CD4-positive, alpha-beta T cell treated with Interleukin-2 at 100 ng/mL for 4 hours (primary cell): ENCODE data around the gene TMEM164.

Experiments used
- DNase-seq: peaks from one replicate; pipeline ENCODE4 v3.0.0-alpha.2; 2020; ENCODE audit warnings: low spot score

Gene TMEM164

DNA sequence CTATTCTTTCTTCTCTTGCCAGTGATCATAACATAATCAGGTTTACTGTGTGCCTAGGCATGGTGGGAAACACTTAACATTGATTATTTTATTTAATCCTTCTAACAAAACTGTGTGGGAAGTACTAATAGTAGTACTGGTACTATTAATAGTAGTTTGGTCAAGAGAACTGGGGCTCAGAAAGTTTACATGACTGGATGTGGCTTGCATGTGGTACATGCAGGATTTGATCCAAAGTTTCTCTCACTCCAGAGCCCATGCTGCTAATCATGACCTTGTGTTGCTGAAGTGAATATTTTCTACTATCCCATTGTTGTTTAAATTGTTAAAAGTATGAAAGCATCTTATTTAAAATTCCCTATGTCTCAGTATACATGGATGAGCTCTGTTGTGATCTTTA is 78.4 kb downstream of the TMEM164 start:
- DNase-seq, result no peak

- no peak for DNase-seq
Measured at GRCh38 chrX:110081740-110082139, 78.8 kb downstream of the TMEM164 start.

DNA sequence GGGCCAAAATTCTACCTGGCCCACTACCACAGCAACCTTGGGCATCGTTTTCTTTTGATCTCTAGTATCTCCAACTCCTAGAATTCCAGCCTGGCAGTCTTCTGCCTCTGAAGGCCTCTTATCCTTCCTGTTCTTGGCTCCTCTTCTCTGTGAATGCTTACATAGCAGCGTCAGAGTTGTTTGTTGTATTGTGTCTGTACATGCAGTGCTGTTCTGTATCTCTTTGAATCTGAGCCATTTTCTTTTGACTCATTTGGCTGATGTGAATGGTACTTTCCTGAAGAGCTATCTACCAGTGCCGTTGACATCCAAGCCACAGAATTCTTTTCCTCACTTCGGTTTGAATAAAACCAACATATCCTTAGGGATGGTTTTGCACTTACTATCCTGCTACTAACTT is 79.2 kb downstream of the TMEM164 start:
- DNase-seq, result no peak

DNA sequence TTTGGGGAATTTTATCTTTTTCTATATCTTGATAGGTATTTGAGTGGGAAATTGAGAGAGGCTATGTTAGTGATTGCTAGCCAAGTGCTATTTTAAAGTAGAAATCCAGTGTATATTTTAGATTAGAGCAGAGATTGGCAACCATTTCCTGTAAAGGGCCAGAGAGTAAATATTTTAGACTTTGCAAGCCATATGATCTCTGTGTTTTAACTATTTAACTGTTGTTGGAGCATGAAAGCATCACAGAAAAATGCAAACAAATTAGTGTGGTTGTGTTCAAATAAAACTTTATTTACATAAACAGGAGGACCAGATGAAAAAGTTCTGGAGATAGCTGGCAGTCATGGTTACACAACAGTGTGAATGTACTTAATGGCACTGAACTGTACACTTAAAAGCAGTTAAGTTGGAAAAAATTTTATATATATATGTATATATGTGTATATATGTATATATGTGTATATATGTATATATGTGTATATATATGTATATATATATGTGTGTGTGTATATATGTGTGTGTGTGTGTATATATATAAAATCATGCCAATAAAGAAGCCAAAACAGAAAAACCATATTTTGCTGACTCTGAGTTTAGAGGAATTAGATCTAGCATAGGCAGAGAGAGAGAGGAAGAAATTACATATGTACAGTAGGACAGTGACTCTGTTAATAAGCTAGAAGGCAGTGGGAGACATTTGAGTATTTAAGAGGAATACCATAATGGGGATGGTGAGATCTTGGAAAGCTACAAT is 83.4 kb downstream of the TMEM164 start:
- DNase-seq, result no peak

DNA sequence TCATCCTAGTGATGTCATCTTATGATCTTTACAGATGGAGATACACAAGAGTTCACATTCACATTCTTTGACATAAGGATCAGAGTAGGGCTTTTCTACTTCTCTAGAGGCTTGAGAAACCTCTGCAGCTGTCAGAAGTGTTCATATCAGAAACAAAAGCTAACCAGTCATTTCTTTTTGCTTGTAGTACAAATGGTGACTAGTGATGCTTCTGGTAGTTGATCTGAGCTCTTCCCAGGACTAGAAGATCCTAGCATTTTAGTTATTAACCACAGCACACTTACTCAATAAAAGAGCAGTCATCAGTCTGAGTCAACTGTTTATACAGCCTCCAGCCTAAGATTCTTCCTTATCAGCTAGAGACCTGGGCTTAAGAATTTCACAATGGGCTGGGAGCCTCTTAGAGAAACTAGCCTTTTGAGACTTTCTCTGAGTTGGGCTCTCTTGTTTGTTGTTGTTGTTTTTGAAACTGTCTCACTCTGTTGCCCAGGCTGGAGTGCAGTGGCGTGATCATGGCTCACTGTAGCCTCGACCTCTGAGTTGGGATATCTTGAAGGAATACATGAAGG is 84.1 kb downstream of the TMEM164 start:
- DNase-seq, result no peak

DNA sequence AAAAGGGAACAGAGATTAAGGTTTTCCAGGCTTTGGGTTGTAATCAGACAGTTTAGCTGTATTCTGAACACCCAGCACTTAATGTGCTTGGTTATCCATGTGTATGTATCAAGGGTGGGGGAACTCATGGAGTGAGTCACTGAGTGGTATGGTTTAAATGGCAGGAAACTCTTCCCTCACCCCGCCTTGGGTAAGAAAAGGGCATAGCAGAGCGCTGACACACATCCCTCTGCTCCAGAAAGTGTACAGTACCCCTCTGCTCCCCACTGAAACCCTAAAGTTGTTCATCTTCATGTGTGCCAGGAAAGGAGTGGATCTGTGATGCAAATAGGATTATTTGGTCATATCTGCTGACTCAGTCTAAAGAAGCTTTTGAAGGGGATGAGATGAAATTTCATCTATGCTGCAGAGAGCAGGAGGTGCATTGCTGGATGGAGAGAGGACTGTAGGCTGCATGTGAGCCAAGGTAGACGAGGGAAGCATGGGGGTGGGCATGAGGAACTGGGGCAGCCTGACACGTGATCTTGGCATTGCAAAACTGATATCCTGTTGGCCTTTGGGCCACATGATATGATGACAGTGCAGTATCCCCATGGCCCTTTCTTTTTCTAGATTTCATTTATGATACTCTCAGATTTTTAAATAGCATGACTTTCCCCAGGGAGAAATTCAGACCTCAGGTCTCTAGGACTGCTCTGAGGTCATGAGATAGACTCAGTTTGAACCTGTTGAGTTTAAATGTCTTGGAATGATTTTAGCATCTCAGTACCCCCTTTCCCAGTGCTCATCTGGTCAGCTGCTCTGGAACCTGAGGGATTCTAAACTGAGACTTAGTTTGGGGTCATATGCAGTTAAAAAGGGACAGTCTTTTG is 84.8 kb downstream of the TMEM164 start:
- peak; percentile 0 for DNase-seq

- DNase-seq, result no peak
Measured at GRCh38 chrX:110089656-110090403, 86.9 kb downstream of the TMEM164 start.

GRCh38 chrX:110097920-110098319 is 95.0 kb downstream of the TMEM164 start:
- DNase-seq, result no peak

- no peak for DNase-seq
Measured at GRCh38 chrX:110103344-110103743, 100.4 kb downstream of the TMEM164 start.

- DNase-seq, result no peak
Measured at GRCh38 chrX:110104078-110104477, 101.2 kb downstream of the TMEM164 start.

DNA sequence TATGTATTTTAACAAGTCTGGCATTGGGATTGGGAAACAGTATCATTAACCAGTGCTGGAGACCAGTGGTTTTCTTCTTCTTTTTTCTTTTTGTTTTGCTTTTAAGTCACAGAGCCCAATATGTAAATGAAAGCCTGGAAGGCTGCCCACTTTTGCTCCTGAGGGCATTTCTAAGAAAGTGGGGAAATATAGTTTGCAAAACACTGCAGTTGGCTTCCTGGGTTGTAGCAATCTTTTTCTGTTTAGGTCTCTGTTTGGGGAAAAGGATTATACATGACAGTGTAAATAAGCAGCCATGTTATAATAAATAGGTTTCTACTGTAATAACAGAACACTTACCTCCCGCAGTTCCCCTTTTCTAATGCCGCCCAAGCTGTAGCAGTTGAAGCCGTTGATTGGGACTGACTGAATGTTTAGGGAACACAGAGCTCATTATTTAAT is 105.5 kb downstream of the TMEM164 start:
- no peak for DNase-seq

DNA sequence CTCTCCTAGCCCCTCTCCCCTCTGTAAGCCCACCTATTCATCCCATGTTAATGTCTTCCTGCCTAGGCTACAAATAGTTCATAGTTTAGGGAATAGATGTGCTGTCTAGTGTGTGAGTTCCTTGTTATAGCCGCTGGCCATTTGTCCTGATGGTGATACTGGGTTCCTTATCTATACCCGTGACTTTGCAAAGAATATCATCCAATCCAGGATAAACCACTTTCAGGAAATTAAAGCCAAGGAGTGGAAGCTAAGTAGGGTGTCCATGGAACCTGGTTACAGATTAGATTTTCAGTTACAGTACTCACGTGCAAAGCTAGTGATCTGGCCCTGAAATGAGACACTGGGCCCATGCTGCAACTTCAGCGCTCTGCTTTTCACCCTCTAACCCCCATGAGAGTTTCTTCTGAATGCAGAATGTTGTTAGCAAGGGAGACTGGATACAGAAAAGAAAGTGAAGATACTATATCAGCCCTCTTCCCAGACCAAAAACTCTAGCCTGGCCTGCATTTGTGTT is 111.4 kb downstream of the TMEM164 start:
- DNase-seq, result no peak

GRCh38 chrX:110116066-110116980 is 113.4 kb downstream of the TMEM164 start:
- DNase-seq, result no peak

DNA sequence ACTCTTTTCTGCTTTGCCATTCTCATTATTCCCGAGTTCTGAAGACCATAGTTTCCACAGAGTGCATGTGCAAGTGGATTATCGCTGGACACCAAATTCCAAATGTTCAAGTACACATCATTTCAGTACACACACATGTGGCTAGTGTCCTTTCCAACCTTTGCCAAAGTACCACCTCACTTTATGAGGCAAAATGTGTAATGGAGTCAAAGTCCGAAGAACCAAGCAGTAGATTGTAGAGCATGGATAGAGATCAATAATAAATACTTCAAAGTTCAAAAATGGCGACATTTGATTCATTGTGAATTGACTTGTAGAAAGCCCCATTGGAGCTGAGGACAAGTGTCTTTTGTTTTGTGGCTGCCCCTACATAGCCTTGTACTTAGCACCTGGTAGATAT is 115.6 kb downstream of the TMEM164 start:
- DNase-seq, result no peak

- no peak for DNase-seq
Measured at GRCh38 chrX:110119480-110119879, 116.6 kb downstream of the TMEM164 start.

DNA sequence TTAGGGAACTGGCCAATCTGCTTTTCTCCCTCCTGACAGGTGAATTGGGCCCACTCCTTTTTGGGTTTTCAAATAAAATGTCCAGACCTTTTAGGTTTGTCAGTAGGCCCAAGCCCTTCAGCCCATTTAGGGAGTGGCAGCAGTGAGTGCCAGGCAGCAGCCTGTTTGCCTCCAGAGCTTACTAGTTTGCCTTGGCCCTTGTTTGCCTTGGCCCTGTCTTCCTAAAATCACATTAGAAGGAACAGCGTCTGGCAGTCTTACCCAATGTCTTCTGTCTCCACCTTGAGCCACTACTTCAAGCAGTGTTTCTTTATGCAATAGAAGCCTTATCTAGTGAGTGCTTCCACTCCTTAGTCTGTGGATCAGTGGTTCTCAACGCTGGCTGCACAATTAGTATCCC is 117.1 kb downstream of the TMEM164 start:
- no peak for DNase-seq

DNA sequence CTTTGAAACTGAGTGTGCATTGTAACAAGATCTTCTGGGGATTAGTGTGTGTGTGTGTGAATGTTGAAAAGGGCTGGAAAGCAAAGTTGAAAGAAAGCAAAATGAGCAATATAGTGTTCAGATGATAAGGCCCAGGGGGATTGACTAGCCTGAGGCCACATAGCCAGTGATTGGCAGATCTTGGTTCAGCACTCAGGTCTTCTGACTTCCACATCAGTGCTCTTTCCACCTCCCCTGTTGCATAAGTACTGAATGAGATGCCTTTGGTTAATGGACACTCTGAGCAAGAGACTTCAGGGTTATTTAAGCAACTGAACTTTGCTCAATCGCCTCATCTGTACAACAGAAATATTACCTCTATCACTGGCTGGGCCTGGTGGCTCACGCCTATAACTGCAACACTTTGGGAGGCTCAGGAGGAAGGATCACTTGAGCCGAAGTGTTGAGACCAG is 120.4 kb downstream of the TMEM164 start:
- no peak for DNase-seq

DNA sequence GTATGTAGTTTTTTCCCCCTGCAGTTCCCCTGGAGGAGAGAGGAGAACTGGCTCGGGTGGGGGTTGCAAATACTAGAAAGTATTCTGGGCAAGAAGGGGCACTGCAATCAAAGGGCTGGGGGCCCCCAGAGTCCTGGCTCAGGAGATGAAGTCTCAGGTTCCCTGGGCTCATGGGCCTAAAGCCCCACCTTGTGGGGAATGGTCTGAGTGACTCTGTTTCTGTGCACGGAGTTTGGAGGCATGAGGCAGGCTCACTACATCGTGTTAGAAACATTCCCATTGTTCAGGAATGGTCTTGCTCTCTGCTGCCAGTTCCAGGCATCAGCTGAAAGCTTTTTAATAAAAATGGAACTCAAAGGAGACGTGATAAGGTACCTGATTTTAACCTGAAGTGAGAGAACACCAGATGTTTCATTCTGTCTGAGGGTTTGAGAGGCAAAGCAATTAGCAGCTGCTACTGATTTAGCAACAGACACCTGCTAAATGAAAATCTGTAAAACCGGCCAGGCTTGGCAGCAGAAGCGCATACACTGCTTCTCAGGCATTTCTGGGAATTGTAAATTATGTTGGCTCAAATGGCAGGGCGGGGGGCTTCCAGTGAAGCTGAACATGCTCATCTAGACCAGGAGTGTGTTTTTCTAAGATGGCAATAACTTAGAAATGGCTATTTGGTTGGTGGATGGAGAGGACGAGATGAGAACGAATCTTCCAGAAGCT is 122.7 kb downstream of the TMEM164 start:
- no peak for DNase-seq

DNA sequence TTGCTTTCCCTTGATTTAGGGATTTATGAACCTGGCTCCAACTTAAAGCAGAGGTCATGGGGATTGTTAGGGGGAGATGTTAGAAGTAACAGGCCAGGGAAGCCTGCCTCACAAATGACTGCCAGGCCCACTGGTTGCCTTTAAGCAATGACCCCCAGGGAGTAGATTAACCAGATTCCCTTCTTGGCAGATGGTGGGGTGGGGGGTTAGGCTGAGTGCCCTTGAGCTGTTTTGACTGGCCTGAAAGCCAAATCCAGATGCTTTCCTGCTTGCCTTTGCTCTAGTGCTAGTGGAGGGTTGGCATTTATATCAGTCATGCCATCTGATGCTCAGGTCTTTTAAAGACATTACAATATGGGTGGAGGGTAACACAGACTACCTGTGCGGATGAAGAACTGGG is 128.1 kb downstream of the TMEM164 start:
- DNase-seq, result no peak

- DNase-seq, result no peak
Measured at GRCh38 chrX:110132450-110133114, 129.7 kb downstream of the TMEM164 start.
